ENCODE measurements around the gene FKBP3.

- TF ChIP-seq POLR2A (IDR thresholded peaks at IDR 0.05; ENCODE audit: low read length) (no peak), GATA1 (IDR thresholded peaks at IDR 0.05; ENCODE audit: low read depth, low read length) (no peak)
These were observed 875 bp upstream of the FKBP3 start for GRCh38 chr14:45135156-45135555.
